Cerebellar cortex (tissue), 1 donor: ENCODE results near the gene U2SURP.

ENCODE experiments used
- DNase-seq: peaks from one replicate; pipeline ENCODE4 v3.0.0-alpha.2; 2015; ENCODE audit warnings: low spot score

Gene U2SURP

DNA sequence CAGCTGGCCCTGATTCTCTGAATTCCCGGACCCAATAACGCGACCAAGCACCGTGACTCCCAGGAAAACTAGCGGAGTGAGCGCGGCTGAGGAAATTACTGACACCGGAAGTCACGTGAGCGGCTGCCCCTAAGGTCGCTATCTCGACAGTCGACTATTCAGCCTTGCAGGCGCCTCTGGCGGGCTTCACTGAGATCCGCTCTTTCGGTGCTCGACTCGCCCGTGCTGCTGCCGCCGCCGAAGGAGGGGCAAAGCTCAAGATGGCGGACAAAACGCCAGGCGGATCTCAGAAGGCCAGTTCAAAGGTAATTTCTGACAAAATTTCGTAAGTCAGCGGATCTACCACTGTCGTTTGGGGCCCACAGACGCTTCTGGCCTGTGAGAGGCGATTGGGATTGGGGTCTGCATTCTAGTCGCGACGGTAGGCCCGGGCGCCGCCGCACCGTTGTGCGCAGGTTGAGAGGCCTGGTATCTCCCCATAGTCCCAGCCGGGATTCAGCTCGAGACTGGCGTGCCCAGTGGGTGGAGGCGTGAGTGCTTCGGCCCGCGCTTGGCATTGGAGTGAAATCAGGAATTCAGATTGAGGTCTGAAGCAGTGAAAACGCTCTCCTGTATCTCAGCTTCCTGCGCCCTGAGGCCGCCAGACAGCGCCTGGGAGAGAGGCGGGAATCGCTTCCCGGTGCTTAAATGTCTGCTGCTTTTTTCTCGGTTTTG, at the start of gene U2SURP:
Gene U2SURP, plus strand, starts transcription at position 202 of the 714 bp plus-strand sequence. Its CDS starts 59 bp downstream, at position 261.
- peak; percentile 99 for DNase-seq

- no peak for DNase-seq
These were observed 49.6 kb upstream of the U2SURP start for GRCh38 chr3:142951794-142952193.

DNA sequence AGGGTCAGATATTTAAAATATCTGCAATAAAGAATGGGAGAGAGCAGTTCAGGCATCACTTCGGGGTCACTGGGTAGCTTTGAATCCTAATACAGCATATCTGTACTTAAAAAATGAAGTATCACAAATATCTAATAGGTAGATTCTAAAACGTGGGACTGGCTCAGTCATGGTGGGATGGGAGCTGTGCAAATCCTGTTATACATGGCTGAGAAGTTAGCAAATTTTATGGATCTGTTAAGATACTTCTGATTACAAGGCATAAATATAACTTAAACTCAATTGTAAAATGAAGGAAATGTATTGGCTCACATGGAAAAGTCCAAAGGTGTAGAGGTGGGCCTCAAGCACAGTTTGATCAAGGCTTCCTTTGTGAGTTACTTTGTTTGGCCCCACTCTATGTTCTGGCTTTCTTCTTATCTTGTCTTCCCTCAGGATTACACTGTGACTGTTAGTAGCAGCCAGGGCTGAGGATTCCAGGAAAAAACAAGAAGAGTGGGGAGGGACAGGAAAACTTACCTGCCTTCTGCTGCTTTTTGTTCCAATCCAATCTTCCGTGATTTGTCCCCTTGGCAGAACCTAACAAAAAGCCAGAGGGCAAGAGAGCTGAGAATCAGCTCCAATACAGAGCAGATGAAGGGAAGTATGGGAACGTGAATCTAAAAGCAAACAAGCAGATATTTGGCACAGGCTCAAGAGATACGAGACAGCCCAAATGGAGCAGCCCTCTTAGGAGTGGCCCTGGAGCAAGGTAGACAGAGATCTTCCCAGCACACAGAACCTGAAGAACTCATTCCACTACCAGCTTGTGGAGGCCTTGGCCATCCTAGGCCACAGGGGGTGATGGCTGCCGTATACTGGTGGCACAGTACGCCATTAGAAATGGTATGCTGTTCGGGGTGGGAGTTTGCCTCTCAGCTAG, 48.8 kb upstream of the U2SURP start:
- no peak for DNase-seq

- DNase-seq = no peak
These were observed 47.9 kb upstream of the U2SURP start for GRCh38 chr3:142953443-142953842.

GRCh38 chr3:142958707-142959106, 42.7 kb upstream of the U2SURP start:
- no peak for DNase-seq

- DNase-seq = no peak
These were observed 41.0 kb upstream of the U2SURP start for GRCh38 chr3:142960322-142960850.

GRCh38 chr3:142961539-142961938, 39.8 kb upstream of the U2SURP start:
- DNase-seq = no peak

DNA sequence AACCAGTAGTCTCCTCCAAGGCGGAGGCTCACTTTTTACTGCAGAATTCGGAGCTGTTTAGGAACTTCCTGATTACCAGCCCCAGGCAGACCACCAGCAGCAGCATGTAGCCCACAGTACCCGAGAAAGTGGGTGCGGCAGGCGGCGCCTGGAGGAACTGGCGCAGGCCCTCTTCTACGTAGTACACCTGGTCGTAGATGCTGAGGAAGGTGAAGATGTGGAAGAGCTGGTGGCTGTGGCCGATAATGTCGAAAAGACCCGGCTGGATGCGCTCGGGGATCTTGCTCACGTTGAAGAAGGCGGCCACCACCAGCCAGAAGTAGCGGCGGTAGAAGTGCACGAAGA, 39.2 kb upstream of the U2SURP start:
- DNase-seq = no peak

GRCh38 chr3:142962520-142963233, 38.7 kb upstream of the U2SURP start:
- DNase-seq = no peak

DNA sequence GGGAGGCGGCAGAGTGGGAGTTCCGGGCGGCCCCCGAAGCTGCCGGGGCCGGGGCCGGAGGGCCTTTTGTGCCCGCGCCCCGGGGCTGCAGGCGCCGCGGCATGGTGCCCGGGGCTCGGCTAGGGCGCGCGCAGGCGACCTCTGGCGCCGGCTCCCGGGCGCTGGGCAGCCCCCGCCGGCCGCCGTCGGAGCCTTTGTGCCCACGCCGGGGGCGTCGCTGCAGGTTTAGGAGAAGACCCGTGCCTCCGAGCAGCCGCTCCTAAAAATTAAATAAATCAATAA, 38.2 kb upstream of the U2SURP start:
- DNase-seq = no peak

DNA sequence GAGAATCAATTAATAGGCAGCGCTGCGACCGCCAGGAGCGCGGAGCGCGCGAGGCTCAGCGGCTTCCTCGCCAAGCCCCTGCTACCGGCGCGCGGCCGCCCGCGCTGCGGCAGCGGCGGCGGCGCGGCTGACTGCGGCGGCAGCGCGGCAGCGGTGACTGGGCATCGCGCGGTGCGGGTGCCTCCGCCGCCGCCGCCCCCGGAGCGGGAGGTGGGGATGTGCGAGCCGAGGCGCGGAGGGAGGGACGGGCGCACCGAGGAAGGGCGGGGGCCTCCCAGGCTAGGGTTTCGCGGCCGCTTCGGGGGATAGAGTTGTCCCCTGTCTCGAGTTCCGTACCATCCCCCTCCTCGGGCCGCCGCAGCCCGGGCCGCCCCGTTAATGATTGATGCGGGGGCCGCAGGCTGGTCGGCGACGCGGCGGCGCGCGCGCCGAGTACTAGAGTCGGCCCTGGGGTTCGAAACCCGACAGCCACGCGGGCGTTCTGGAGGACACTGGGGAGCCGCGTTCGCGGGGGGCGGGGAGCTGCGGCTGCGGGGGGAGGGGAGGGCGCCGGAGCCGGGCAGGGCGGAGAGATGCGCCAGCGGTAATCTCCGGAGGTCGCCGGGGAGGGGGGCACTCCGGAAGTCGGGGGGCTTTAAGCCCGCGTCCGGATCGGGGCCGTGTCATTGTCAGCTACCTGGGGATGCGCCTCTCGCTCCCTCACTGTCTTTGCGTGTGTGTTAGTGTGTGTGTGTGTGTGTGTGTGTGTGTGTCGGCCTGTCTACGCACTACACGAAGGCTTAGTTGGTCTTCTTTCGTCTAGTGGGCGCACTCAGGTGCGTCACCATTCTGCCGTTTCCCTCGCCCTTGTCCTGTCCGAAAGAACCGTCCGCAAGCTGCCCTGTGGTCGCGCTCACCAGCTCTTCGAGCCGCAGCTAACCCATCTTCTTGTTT, 37.6 kb upstream of the U2SURP start, which contains the start of gene PAQR9:
Gene PAQR9, minus strand, starts transcription at position 159 of the 933 bp plus-strand sequence. CDS start 338 bp downstream, outside the sequence.
- DNase-seq = no peak

DNA sequence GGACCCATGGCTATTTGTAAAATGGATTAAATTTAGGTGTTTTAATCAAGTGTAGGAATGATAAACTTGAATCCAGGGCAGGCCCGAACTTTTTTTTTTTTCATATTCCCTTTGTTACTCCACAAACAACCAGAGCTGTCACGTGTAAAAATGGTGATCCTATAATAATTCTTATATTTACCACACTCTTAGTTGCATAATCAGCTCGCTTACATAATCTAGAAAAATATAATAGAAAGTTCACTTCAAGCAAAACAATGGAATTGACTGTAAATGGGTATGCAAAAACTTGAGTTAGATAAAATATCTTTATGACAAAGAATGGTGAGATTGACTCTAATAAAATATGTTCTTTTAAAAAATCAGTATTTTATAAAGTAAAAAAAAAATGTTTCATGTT, 35.8 kb upstream of the U2SURP start:
- no peak for DNase-seq

DNA sequence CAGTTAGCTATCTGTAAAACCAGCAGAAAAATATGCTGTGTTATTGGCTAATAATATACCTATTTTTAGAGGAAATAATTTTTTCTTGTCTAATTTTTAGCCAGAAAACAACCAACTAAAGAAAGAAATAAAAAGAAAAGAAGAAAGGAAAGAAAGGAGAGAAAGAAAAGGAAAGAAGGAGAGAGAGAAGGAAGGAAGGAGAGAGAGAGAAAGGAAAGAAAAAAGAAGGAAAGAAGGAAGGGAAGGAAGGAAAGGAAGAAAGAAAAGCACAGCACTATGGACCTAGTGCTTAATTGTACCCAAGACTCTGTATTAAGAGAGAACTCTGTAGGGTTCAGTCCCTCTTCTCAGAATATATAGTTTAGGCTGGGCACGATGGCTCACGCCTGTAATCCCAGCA, 34.6 kb upstream of the U2SURP start:
- DNase-seq = no peak

- DNase-seq = no peak
These were observed 32.9 kb upstream of the U2SURP start for GRCh38 chr3:142968319-142969025.

GRCh38 chr3:142971431-142971830, 29.9 kb upstream of the U2SURP start:
- DNase-seq = no peak

- no peak for DNase-seq
These were observed 29.1 kb upstream of the U2SURP start for GRCh38 chr3:142972092-142972753.

GRCh38 chr3:142973217-142974009, 28.0 kb upstream of the U2SURP start:
- peak; percentile 95 for DNase-seq

GRCh38 chr3:142975316-142975995, 25.9 kb upstream of the U2SURP start:
- no peak for DNase-seq
